Measurements from ENCODE around the gene SPC25. TPM values are rescaled to one million over a fixed set of nuclear protein-coding genes. Genes with fewer than 3 reads are reported as not detected.

SPC25 gene
- total RNA-seq, 1 donor from 2014 or later = 0.50 TPM

GRCh38 chr2:168916331-168916675 is 26.1 kb upstream of the SPC25 start:
- ATAC-seq (no peak), DNase-seq (no peak)
- Histone ChIP-seq H3K27me3 (ENCODE audit: low read depth) (peaks cover 11% of the 10 kb centered on the region), H3K9me3 (no peaks in the 10 kb centered on the region), H3K4me1 (peaks cover 7% of the 10 kb centered on the region), H3K4me3 (no peak overlapping the region), H3K36me3 (no peaks in the 10 kb centered on the region), H3K27ac (no peak overlapping the region)
- intact Hi-C loops (cut with DNase I) = no loop called here
- TF ChIP-seq CTCF (IDR thresholded peaks at IDR 0.05) = no peak

GRCh38 chr2:168915441-168916330 is 25.5 kb upstream of the SPC25 start:
- TF ChIP-seq CTCF (IDR thresholded peaks at IDR 0.05) = no peak

GRCh38 chr2:168913495-168913894 is 23.3 kb upstream of the SPC25 start:
- ATAC-seq (no peak), DNase-seq (no peak)
- Histone ChIP-seq H3K9me3 (no peaks in the 10 kb centered on the region), H3K4me1 (peaks cover 7% of the 10 kb centered on the region), H3K36me3 (no peaks in the 10 kb centered on the region), H3K4me3 (no peak overlapping the region), H3K27ac (no peak overlapping the region), H3K27me3 (ENCODE audit: low read depth) (peaks cover 7% of the 10 kb centered on the region)
- intact Hi-C loops (cut with DNase I) = no loop called here
- TF ChIP-seq CTCF (IDR thresholded peaks at IDR 0.05) = no peak

More at GRCh38 chr2:168915441-168916330, 25.5 kb upstream of the SPC25 start:
- ATAC-seq (no peak), DNase-seq (no peak)
- Histone ChIP-seq H3K4me1 (peaks cover 7% of the 10 kb centered on the region), H3K9me3 (no peaks in the 10 kb centered on the region), H3K27me3 (ENCODE audit: low read depth) (peaks cover 11% of the 10 kb centered on the region), H3K36me3 (no peaks in the 10 kb centered on the region), H3K27ac (no peak overlapping the region), H3K4me3 (no peak overlapping the region)
- intact Hi-C loops (cut with DNase I) = no loop called here

- TF ChIP-seq CTCF (IDR thresholded peaks at IDR 0.05) = no peak
- no peak overlapping the region for H3K4me3 ChIP-seq
- H3K9me3 ChIP-seq = no peaks in the 10 kb centered on the region
- no peak overlapping the region for H3K27ac ChIP-seq
- H3K36me3 ChIP-seq = no peaks in the 10 kb centered on the region
- intact Hi-C loops (cut with DNase I) = no loop called here
- ATAC-seq (peak in 1 of 2 donors; percentile 32), DNase-seq (no peak)
- H3K27me3 ChIP-seq (ENCODE audit: low read depth) = peaks cover 7% of the 10 kb centered on the region
- peaks cover 7% of the 10 kb centered on the region for H3K4me1 ChIP-seq
Observed at GRCh38 chr2:168912901-168913369, 22.7 kb upstream of the SPC25 start.

GRCh38 chr2:168912466-168912865 is 22.2 kb upstream of the SPC25 start:
- no peak for ATAC-seq
- Histone ChIP-seq H3K9me3 (no peaks in the 10 kb centered on the region), H3K4me1 (peaks cover 7% of the 10 kb centered on the region)

More at GRCh38 chr2:168912466-168912865, 22.2 kb upstream of the SPC25 start:
- H3K27ac ChIP-seq = no peak overlapping the region
- H3K27me3 ChIP-seq (ENCODE audit: low read depth) = peaks cover 7% of the 10 kb centered on the region
- no peak overlapping the region for H3K4me3 ChIP-seq
- DNase-seq = no peak
- intact Hi-C loops (cut with DNase I) = no loop called here
- H3K36me3 ChIP-seq = no peaks in the 10 kb centered on the region
- TF ChIP-seq CTCF (IDR thresholded peaks at IDR 0.05) = no peak
